ENCODE measurements around the gene CHD5. TPM values are rescaled to one million over a fixed set of nuclear protein-coding genes. Genes with fewer than 3 reads are reported as not detected.
A peak's percentile ranks its signal among the peaks of the same experiment; 100 is the strongest.

The CHD5 gene
- polyA plus RNA-seq, 2 of the 4 experiments (the other 2 are of a cell fraction), result 0.21 to 0.66 TPM

DNA sequence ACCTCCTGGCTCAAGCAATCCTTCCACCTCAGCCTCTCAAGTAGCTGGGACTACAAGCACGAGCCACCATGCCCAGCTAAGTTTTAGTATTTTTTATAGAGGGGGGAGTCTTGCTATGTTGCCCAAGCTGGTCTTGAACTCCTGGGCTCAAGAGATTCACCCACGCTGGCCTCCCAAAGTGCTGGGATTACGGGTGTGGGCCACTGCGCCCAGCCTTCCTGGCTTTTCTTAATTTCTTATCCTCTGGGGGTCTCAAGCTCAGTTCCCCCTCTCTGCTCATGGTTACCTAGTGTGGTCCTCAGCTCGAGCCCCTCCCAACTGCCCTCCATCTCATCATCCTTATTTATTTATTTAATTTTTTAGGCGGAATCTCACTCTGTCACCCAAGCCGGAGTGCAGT lies 22.1 kb upstream of the CHD5 start:
- H3K4me2 ChIP-seq, result no peak overlapping the region
- DNase-seq (ENCODE audit: low read depth in 1 of 2, low spot score in 1 of 2), result no peak
- H3K9me3 ChIP-seq, result no peaks in the 10 kb centered on the region
- TF ChIP-seq RFX5 (IDR thresholded peaks at IDR 0.05), result no peak
- no peak for TF ChIP-seq ESRRA (IDR thresholded peaks at IDR 0.05; ENCODE audit: borderline replicate concordance, low read length)
- no peak for TF ChIP-seq KDM1A (IDR thresholded peaks at IDR 0.05; ENCODE audit: low read depth)
- TF ChIP-seq EP300 (IDR thresholded peaks at IDR 0.05), result no peak
- TF ChIP-seq EHF (CRISPR knock-in tag; IDR thresholded peaks at IDR 0.05), result no peak
- no peak for TF ChIP-seq RAD21 (conservative IDR thresholded peaks at IDR 0.05 in 1 of 2, IDR thresholded peaks at IDR 0.05 in 1 of 2)
- TF ChIP-seq RCOR1 (IDR thresholded peaks at IDR 0.05; ENCODE audit: low read depth, low read length), result no peak
- TF ChIP-seq, protein P1, sequence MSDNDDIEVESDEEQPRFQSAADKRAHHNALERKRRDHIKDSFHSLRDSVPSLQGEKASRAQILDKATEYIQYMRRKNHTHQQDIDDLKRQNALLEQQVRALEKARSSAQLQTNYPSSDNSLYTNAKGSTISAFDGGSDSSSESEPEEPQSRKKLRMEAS (IDR thresholded peaks at IDR 0.05), result no peak
- TF ChIP-seq MYC (IDR thresholded peaks at IDR 0.05; ENCODE audit: borderline replicate concordance, low read length), result no peak
- TF ChIP-seq BHLHE40 (IDR thresholded peaks at IDR 0.05; ENCODE audit: low read depth, low read length), result no peak
- no peak for TF ChIP-seq ZC3H11A (IDR thresholded peaks at IDR 0.05)
- TF ChIP-seq, protein P2, sequence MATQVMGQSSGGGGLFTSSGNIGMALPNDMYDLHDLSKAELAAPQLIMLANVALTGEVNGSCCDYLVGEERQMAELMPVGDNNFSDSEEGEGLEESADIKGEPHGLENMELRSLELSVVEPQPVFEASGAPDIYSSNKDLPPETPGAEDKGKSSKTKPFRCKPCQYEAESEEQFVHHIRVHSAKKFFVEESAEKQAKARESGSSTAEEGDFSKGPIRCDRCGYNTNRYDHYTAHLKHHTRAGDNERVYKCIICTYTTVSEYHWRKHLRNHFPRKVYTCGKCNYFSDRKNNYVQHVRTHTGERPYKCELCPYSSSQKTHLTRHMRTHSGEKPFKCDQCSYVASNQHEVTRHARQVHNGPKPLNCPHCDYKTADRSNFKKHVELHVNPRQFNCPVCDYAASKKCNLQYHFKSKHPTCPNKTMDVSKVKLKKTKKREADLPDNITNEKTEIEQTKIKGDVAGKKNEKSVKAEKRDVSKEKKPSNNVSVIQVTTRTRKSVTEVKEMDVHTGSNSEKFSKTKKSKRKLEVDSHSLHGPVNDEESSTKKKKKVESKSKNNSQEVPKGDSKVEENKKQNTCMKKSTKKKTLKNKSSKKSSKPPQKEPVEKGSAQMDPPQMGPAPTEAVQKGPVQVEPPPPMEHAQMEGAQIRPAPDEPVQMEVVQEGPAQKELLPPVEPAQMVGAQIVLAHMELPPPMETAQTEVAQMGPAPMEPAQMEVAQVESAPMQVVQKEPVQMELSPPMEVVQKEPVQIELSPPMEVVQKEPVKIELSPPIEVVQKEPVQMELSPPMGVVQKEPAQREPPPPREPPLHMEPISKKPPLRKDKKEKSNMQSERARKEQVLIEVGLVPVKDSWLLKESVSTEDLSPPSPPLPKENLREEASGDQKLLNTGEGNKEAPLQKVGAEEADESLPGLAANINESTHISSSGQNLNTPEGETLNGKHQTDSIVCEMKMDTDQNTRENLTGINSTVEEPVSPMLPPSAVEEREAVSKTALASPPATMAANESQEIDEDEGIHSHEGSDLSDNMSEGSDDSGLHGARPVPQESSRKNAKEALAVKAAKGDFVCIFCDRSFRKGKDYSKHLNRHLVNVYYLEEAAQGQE (IDR thresholded peaks at IDR 0.05), result no peak
- TF ChIP-seq HOXA7 (CRISPR knock-in tag; IDR thresholded peaks at IDR 0.05), result no peak
- no peak overlapping the region for H3K27ac ChIP-seq
- ATAC-seq, result no peak
- WGBS (ENCODE audit: missing lambda C conversion rate), result 86% methylated on average over 6 of the region's 7 CpGs
- ChIA-PET POLR2A (interaction anchor here (0.7 kb wide), 1 partner anchor 8 kb away, joined by 3 read pairs; no protein-coding TSS in a partner anchor), CTCF (interaction anchor here (0.7 to 1.7 kb wide), 4 partner anchors 17 to 44 kb away, joined by 3 to 7 read pairs (median 4); no protein-coding TSS in a partner anchor)
- H3K4me1 ChIP-seq, result peaks cover 20% of the 10 kb centered on the region
- no peak overlapping the region for H3K4me3 ChIP-seq
- no peak for FAIRE-seq

DNA sequence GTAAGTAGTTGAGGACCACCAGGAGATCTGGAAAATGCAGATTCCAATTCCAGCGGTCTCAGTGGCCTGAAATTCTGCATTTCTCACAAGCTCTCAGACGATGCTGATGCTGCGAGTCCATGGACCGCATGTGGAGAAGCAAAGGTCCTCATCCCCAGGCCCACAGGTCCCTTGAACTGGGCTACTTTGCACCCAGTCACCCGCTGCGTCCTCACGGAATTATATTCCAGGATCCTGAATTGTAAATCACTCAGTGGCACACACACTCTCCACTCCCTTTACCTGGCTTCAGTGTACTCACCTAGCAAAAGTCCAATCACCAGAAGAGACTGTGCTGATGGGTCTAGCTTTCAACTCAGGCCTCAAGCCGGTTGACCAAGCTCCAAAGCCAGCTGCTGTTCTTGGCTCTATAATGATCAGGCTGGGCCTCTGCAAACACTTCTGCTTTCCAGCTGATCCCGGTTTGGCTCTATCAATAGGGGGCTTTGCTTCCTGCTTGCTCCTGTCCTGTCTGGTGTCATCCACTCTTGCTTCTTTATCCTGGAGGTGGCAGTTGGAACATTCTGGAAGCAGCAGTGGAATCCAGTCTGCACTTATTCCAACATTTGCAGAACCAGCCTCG lies 20.2 kb upstream of the CHD5 start:
- Histone ChIP-seq H3K9me3 (no peaks in the 10 kb centered on the region), H3K4me1 (peaks cover 27% of the 10 kb centered on the region), H3K4me2 (peak overlapping the region; percentile 97), H3K4me3 (peak overlapping the region; percentile 96), H3K27ac (peak overlapping the region; percentile 98 to 99)
- CTCF ChIA-PET, result interaction anchor here (0.7 to 3.2 kb wide), 4 partner anchors 11 to 144 kb away, joined by 3 to 9 read pairs (median 4); no protein-coding TSS in a partner anchor
- POLR2A ChIA-PET, result no interaction called here
- ATAC-seq, result no peak
- no peak for DNase-seq (ENCODE audit: low read depth in 1 of 2, low spot score in 1 of 2)
- 94% methylated on average over 10 of the region's 10 CpGs for WGBS (ENCODE audit: missing lambda C conversion rate)
- TF ChIP-seq TP53 (CRISPR knock-in tag; IDR thresholded peaks at IDR 0.05) (no peak), POLR2A (IDR thresholded peaks at IDR 0.05; ENCODE audit: low read length) (no peak), TFCP2L1 (CRISPR knock-in tag; IDR thresholded peaks at IDR 0.05) (no peak), FOSB (CRISPR knock-in tag; IDR thresholded peaks at IDR 0.05) (no peak), PHF8 (IDR thresholded peaks at IDR 0.05; ENCODE audit: borderline replicate concordance, low read depth) (no peak), HOXA7 (CRISPR knock-in tag; IDR thresholded peaks at IDR 0.05) (no peak), FOSL2 (IDR thresholded peaks at IDR 0.05) (no peak), FOSL2 (CRISPR knock-in tag; IDR thresholded peaks at IDR 0.05) (no peak), ZSCAN20 (CRISPR knock-in tag; IDR thresholded peaks at IDR 0.05) (no peak), GATA3 (IDR thresholded peaks at IDR 0.05; ENCODE audit: borderline replicate concordance) (no peak), USF2 (IDR thresholded peaks at IDR 0.05) (no peak), ESRRA (IDR thresholded peaks at IDR 0.05; ENCODE audit: borderline replicate concordance, low read length) (no peak), EP300 (IDR thresholded peaks at IDR 0.05) (no peak), JUNB (IDR thresholded peaks at IDR 0.05) (no peak), HOXB13 (CRISPR knock-in tag; IDR thresholded peaks at IDR 0.05; ENCODE audit: low read depth) (no peak)
- TF ChIP-seq, protein P3, sequence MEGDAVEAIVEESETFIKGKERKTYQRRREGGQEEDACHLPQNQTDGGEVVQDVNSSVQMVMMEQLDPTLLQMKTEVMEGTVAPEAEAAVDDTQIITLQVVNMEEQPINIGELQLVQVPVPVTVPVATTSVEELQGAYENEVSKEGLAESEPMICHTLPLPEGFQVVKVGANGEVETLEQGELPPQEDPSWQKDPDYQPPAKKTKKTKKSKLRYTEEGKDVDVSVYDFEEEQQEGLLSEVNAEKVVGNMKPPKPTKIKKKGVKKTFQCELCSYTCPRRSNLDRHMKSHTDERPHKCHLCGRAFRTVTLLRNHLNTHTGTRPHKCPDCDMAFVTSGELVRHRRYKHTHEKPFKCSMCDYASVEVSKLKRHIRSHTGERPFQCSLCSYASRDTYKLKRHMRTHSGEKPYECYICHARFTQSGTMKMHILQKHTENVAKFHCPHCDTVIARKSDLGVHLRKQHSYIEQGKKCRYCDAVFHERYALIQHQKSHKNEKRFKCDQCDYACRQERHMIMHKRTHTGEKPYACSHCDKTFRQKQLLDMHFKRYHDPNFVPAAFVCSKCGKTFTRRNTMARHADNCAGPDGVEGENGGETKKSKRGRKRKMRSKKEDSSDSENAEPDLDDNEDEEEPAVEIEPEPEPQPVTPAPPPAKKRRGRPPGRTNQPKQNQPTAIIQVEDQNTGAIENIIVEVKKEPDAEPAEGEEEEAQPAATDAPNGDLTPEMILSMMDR (IDR thresholded peaks at IDR 0.05), result no peak
- TF ChIP-seq, protein P4, sequence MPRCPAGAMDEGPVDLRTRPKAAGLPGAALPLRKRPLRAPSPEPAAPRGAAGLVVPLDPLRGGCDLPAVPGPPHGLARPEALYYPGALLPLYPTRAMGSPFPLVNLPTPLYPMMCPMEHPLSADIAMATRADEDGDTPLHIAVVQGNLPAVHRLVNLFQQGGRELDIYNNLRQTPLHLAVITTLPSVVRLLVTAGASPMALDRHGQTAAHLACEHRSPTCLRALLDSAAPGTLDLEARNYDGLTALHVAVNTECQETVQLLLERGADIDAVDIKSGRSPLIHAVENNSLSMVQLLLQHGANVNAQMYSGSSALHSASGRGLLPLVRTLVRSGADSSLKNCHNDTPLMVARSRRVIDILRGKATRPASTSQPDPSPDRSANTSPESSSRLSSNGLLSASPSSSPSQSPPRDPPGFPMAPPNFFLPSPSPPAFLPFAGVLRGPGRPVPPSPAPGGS (IDR thresholded peaks at IDR 0.05), result no peak
- FAIRE-seq, result no peak
